SH-SY5Y (cell line): ENCODE data around the gene AKR7A2.

Experiments used
- GATA2 ChIP-seq: IDR thresholded peaks from 2 replicates; pipeline ENCODE4 v1.6.1; 2011; ENCODE audit warnings: mild to moderate bottlenecking, low read depth, low read length
- GATA3 ChIP-seq: IDR thresholded peaks from 2 replicates; pipeline ENCODE4 v1.6.1; 2011; ENCODE audit warnings: low read depth, mild to moderate bottlenecking, low read length, moderate library complexity

AKR7A2 gene

GRCh38 chr1:19338323-19338762, 26.4 kb upstream of the AKR7A2 start:
- TF ChIP-seq GATA2 (peak; percentile 52), GATA3 (no peak)

GRCh38 chr1:19337289-19337688, 25.3 kb upstream of the AKR7A2 start:
- no peak for TF ChIP-seq GATA2
- no peak for TF ChIP-seq GATA3

DNA sequence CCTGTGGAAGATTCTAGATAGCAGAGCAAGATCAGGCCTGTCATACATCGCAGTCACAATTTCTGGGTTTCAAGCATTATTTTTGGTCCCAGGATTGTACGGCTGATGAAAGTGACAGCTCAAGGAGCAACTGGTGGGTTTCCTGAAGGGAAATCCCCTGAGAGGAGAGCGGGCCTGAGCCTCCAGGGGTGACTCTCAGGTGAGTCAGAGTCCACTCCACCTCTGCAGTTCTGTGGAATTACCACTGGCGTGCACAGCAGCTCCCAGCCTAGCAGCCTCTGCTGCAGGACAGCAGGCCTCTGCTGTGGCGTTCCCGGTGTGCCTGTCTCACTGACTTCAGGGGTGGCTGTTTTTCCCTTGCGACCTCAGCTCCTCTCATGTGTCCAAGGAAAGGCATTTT, 24.6 kb upstream of the AKR7A2 start:
- TF ChIP-seq GATA3 (no peak), GATA2 (no peak)

DNA sequence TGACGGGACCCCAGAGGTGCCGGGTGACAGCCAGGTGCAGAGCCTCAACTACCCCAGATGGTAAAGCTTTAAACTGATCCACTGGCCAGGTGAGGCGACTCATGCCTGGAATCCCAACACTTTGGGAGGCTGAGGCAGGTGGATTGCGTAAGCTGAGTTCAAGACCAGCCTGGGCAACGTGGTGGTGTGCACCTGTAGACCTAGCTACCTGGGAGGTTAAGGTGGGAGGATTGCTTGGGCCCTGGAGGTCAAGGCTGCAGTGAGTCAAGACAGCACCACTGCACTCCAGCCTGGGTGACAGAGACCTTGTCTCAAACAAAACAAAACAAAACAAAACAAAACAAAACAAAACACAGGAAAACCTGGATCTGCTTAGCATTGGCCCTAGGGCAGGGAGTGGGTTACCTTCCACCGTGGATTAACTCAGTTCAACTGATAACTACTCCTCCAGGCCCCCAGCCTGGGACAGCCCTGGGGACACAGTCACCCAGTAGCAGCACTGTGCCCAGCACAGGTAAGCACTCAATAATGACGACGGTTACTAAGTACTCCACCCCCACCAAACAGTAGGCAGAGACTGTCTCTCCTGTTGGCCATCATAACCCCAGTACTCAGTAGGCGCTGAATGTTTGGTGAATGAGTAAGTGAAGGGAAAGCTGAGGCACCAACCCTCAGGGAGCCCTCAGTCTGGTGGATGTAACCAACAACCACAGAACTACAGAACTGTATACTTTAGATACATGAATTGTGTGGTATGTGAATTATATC, 21.8 kb upstream of the AKR7A2 start:
- TF ChIP-seq GATA2: no peak
- TF ChIP-seq GATA3: no peak

DNA sequence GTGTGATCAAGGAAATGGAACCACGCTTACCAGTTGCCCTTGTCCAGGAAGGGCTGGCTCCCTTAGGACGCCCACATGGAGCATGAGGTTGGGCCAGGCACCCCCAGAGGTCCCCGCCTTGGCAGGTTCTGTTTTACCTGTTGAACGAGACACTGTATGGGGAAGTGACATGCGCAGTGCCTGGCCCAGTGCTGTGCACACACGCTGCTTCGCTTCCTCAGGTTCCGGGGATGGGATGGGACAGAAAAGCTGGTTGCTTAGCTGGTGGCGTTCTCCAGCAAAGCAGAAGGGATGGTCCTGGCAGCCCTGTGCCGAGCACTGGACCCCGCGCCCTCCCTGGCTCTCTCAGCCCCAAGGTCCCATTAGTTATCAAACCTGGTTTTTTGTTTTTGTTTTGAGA, 20.9 kb upstream of the AKR7A2 start:
- TF ChIP-seq GATA2: no peak
- no peak for TF ChIP-seq GATA3

DNA sequence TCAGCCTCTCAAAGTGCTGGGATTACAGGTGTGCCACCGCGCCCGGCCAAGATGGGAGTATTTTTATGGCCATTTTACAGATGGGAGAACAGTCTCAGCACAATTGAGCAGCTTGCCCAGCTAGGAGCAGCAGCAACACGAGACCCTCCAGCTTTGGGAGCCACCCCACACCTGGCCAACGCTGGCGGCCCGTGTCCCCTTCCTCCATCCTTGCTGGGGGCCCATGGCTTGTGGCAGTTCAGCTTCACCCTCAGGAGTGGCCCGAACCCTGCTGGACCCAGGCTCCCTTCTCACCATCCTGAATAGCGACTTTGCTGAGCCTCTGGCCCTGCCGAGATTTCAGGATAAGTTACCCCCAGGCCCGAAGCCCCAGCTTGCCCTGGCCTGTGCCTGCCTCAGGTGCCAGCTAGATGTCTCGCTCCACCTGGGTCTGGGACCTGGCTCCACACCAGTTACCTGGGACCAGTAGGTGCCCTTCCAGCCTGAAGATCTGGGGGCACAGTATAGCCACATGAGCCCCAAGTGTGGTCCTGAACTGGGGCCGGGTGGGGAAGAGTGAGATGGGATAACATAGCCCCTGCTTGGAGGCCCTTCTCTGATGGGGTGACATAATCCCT, 19.4 kb upstream of the AKR7A2 start:
- TF ChIP-seq GATA3: no peak
- no peak for TF ChIP-seq GATA2

DNA sequence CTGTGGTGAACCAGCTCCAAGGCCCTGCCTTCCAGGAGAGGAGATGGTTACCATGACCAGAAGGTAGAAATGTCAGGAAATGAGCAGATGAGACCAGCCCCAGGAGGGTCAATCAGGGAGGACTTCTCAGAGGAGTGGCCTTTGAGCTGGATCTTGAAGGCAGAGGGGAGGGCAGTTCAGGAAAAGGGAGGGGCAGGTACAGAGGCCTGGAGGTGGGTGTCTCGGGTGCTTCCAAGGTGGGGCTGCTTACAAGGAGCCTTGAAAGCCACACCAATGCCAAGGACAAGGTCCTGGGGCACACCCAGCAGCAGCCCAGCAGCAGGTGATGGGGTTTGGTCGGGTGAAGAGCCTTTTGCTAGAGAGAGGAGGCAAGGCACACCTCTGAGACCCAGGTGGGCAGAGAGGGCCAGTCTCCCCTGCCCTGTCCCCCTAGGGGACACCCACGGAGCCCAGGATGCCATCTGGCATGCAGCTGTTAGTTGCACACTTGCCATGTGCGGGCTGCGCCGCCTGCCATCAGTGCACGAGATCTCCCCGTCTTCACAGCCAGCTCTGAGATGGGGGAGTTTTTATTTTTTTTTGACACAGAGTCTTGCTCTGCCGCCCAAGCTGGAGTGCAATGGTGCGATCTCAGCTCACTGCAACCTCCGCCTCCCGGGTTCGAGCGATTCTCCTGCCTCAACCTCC, 18.6 kb upstream of the AKR7A2 start:
- TF ChIP-seq GATA3: no peak
- TF ChIP-seq GATA2: peak; percentile 56

DNA sequence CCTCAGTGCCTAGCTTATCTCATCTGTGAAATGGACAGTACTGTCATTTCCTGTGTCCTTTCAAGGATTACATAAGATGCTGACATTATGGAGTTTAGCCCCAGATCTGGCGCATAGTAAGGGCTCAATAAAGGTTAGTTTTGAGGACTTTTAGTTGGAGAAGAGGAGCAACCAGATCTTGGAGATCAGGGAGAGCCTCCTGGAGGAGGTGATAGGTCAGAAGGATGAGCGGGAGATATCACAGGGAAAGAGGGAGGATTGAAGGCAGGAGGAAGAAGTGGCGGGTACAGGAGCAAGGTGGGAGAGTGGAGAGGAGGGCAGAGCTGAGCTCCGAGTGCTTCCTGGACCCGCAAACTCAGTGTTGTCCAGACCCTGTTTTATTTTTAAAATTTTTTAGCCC, 17.7 kb upstream of the AKR7A2 start:
- TF ChIP-seq GATA3 (no peak), GATA2 (no peak)

DNA sequence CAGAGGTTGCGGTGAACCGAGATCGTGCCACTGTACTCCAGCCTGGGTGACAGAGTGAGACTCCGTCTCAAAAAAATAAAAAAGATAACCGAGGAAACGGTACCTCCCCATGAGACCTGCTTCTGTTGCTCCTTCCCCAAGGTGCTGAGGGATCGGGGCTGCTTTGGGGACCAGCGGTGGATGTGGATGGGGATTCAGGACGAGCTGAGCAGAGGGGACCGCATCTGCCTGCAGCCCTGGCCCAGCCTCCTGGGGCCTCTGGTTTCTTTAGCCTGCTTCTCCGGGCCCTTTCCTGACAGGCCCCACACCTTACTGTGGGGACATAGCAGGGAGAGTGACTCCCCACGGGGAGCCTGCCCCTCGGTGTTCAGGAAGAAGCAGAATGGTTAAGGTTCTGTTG, 17.2 kb upstream of the AKR7A2 start:
- TF ChIP-seq GATA2 (no peak), GATA3 (no peak)

- TF ChIP-seq GATA3: no peak
- TF ChIP-seq GATA2: no peak
These were observed 16.5 kb upstream of the AKR7A2 start for GRCh38 chr1:19328486-19328885.

GRCh38 chr1:19327736-19328135, 15.8 kb upstream of the AKR7A2 start:
- TF ChIP-seq GATA2 (no peak), GATA3 (no peak)

DNA sequence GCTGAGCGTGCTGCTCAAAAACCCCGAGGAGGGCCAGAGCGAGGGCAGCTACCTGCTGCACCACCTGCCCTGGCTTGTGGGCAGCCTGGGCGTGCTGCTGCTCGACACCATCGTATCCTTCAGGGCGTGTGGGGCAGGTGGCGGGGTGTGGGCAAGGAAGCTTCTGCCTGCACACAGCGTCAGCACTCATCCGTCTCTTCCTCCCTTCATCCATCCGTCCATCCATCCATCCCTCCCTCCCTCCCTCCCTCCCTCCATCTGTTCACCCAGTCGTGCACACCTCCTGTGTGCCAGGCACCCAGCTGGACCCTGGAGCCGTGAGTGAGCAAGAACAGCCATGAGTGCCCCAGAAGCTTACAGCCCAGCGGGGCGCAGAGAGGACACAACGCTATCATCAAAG, 15.4 kb upstream of the AKR7A2 start:
- TF ChIP-seq GATA3 (no peak), GATA2 (no peak)

- TF ChIP-seq GATA3 (no peak), GATA2 (no peak)
These were observed 14.8 kb upstream of the AKR7A2 start for GRCh38 chr1:19326748-19327065.

DNA sequence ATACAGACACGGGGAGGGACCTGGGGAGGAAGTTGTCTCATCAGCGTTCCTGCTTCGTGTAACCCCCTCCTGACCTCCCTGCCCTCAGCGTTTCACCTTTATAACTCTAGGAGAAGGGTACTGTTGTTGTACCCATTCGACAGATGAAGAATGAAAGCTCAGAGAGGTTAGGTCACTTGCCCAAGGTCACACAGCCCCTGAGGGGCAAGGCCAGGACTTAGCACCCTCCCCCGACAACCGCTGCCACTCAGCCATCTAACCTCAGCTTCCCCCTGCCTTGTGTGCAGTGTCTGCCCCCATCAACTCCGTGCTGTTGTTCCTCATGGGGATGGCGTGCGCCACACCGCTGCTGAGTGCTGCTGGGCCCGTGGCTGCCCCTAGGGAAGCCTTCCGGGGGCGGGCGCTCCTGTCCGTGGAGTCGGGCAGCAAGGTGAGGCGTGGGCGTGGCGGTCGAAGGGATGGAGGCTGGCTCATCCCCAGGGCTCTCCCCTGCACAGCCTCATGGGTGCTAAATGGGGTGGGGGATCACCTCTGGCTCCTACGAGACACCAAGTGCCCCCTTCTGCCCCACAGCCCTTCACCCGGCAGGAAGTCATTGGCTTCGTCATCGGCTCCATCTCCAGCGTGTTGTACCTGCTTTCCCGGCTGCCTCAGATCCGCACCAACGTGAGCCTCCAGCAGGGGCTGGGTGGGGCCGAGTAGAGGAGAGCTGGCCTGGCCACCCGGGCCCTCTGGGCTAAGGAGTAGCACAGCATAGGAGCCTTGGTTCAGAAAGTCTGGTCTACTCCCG, 14.2 kb upstream of the AKR7A2 start:
- TF ChIP-seq GATA2 (no peak), GATA3 (no peak)
